NCI-H2029 treated with DMSO at 0.1 percent for 48 hours (cell line): ENCODE data around the gene VAT1L.
A peak's percentile ranks its signal among the peaks of the same experiment; 100 is the strongest.

Experiments used
- DNase-seq: peaks from one replicate; lab custom pipeline; 2025; lab: John Stamatoyannopoulos, UW

VAT1L gene

GRCh38 chr16:77782694-77783093 lies 5.7 kb upstream of the VAT1L start:
- no peak for DNase-seq

- DNase-seq, result no peak
Measured at GRCh38 chr16:77784441-77785372, 3.7 kb upstream of the VAT1L start.

- peak; percentile 55 for DNase-seq
Measured at GRCh38 chr16:77785373-77785764, 3.0 kb upstream of the VAT1L start.

GRCh38 chr16:77786186-77786847 lies 2.0 kb upstream of the VAT1L start:
- DNase-seq, result no peak

- no peak for DNase-seq
Measured at GRCh38 chr16:77787452-77787851, 912 bp upstream of the VAT1L start.

GRCh38 chr16:77789085-77790008 lies 983 bp downstream of the VAT1L start:
- DNase-seq, result no peak

GRCh38 chr16:77790009-77790372 lies 1.6 kb downstream of the VAT1L start:
- no peak for DNase-seq

- no peak for DNase-seq
Measured at GRCh38 chr16:77790912-77791311, 2.5 kb downstream of the VAT1L start.

- no peak for DNase-seq
Measured at GRCh38 chr16:77793417-77793816, 5.1 kb downstream of the VAT1L start.

GRCh38 chr16:77794586-77794985 lies 6.2 kb downstream of the VAT1L start:
- no peak for DNase-seq

- no peak for DNase-seq
Measured at GRCh38 chr16:77801817-77802216, 13.5 kb downstream of the VAT1L start.

GRCh38 chr16:77805398-77805797 lies 17.0 kb downstream of the VAT1L start:
- DNase-seq, result no peak

GRCh38 chr16:77807021-77807420 lies 18.7 kb downstream of the VAT1L start:
- DNase-seq, result no peak

- no peak for DNase-seq
Measured at GRCh38 chr16:77812856-77813500, 24.6 kb downstream of the VAT1L start.

GRCh38 chr16:77816293-77816692 lies 27.9 kb downstream of the VAT1L start:
- DNase-seq, result peak; percentile 31

- DNase-seq, result no peak
Measured at GRCh38 chr16:77820340-77820739, 32.0 kb downstream of the VAT1L start.

- DNase-seq, result no peak
Measured at GRCh38 chr16:77822661-77823060, 34.3 kb downstream of the VAT1L start.

- DNase-seq, result no peak
Measured at GRCh38 chr16:77823067-77823466, 34.7 kb downstream of the VAT1L start.

GRCh38 chr16:77825196-77825595 lies 36.8 kb downstream of the VAT1L start:
- no peak for DNase-seq

- DNase-seq, result no peak
Measured at GRCh38 chr16:77827032-77827431, 38.7 kb downstream of the VAT1L start.

- no peak for DNase-seq
Measured at GRCh38 chr16:77833921-77834634, 45.7 kb downstream of the VAT1L start.
